A673 (cell line): ENCODE data around the gene RNASE8. TPM values are rescaled to one million over a fixed set of nuclear protein-coding genes. Genes with fewer than 3 reads are reported as not detected.

ENCODE experiments used
- BruUV-seq: library from RNA; stranded (reverse); fragments of 400-500 nt; replicated peaks from 2 replicates; lab custom pipeline; 2021; lab: Mats Ljungman, UMichigan
- CTCF ChIA-PET: fragments of 300-600 bp; sonication (Branson Sonifier 250); formaldehyde crosslinking; loops from one replicate; lab custom pipeline; 2022; ENCODE audit warnings: antibody characterized with exemption; lab: Charles Lee
- POLR2A ChIA-PET: fragments of 300-600 bp; sonication (Branson Sonifier 250); formaldehyde crosslinking; loops from one replicate; lab custom pipeline; 2022; ENCODE audit warnings: antibody characterized with exemption; ENCODE audit not compliant: low non-redundant PET; lab: Charles Lee
- DNase-seq: peaks from one replicate; pipeline ENCODE4 v3.0.0-alpha.2; 2015; ENCODE audit warnings: low spot score
- H3K27ac ChIP-seq: fragments of 200-600 bp; sonication (generic); 2 replicates; pipeline ENCODE4 v1.5.1; 2016; ENCODE audit warnings: mixed run types, low read depth, mild to moderate bottlenecking, mixed read lengths, antibody characterized with exemption, low read length; ENCODE audit not compliant: poor library complexity, severe bottlenecking
- H3K27me3 ChIP-seq: fragments of 200-600 bp; sonication (generic); replicated peaks from 2 replicates; pipeline ENCODE4 v1.6.1; 2017; ENCODE audit warnings: mixed run types, low read depth, mild to moderate bottlenecking, mixed read lengths, antibody characterized with exemption, low read length; ENCODE audit not compliant: insufficient read depth, poor library complexity
- H3K36me3 ChIP-seq: fragments of 200-600 bp; sonication (generic); 2 replicates; pipeline ENCODE4 v1.6.1; 2016; ENCODE audit warnings: mixed run types, mild to moderate bottlenecking, mixed read lengths, antibody characterized with exemption, low read length; ENCODE audit not compliant: insufficient read depth, poor library complexity, severe bottlenecking
- H3K4me1 ChIP-seq: fragments of 200-600 bp; sonication (generic); 2 replicates; pipeline ENCODE4 v1.6.1; 2017; ENCODE audit warnings: mixed run types, mild to moderate bottlenecking, mixed read lengths, antibody characterized with exemption, low read length; ENCODE audit not compliant: insufficient read depth, poor library complexity, severe bottlenecking
- H3K4me3 ChIP-seq: fragments of 200-600 bp; sonication (generic); 2 replicates; pipeline ENCODE4 v1.5.1; 2016; ENCODE audit warnings: low read depth, mixed run types, mild to moderate bottlenecking, mixed read lengths, low read length; ENCODE audit not compliant: poor library complexity, severe bottlenecking
- H3K9me3 ChIP-seq: fragments of 200-600 bp; sonication (generic); 2 replicates; pipeline ENCODE4 v1.6.1; 2016; ENCODE audit warnings: mixed run types, low read depth, mild to moderate bottlenecking, mixed read lengths, antibody characterized with exemption, low read length; ENCODE audit not compliant: poor library complexity, severe bottlenecking
- EZH2 ChIP-seq: fragments of 200-600 bp; sonication (generic); IDR thresholded peaks from 2 replicates; pipeline ENCODE4 v1.6.1; 2017; ENCODE audit warnings: borderline replicate concordance, low read depth, mild to moderate bottlenecking, mixed read lengths, antibody characterized with exemption, low read length; ENCODE audit not compliant: poor library complexity, severe bottlenecking
- intact Hi-C: fragments of 100-400 bp; cut with micrococcal nuclease; formaldehyde crosslinking; loops from one replicate; pipeline ENCODE4 v1.10.0; 2022; ENCODE audit not compliant: unreplicated experiment
- total RNA-seq: library from RNA; stranded (reverse); gene quantifications from 2 replicates; pipeline ENCODE4 v1.2.3, GENCODE V29; 2021
- TF ChIP-seq, protein P1 (sequence below): fragments of 300-800, 200-600 bp; sonication (generic); conservative IDR thresholded peaks from 2 replicates; pipeline ENCODE4 v1.5.1; 2017; ENCODE audit warnings: low read depth, mild to moderate bottlenecking, antibody characterized with exemption, low read length, moderate library complexity, mixed read lengths

The RNASE8 gene
- total RNA-seq, 1 experiment from 2014 or later: not detected

DNA sequence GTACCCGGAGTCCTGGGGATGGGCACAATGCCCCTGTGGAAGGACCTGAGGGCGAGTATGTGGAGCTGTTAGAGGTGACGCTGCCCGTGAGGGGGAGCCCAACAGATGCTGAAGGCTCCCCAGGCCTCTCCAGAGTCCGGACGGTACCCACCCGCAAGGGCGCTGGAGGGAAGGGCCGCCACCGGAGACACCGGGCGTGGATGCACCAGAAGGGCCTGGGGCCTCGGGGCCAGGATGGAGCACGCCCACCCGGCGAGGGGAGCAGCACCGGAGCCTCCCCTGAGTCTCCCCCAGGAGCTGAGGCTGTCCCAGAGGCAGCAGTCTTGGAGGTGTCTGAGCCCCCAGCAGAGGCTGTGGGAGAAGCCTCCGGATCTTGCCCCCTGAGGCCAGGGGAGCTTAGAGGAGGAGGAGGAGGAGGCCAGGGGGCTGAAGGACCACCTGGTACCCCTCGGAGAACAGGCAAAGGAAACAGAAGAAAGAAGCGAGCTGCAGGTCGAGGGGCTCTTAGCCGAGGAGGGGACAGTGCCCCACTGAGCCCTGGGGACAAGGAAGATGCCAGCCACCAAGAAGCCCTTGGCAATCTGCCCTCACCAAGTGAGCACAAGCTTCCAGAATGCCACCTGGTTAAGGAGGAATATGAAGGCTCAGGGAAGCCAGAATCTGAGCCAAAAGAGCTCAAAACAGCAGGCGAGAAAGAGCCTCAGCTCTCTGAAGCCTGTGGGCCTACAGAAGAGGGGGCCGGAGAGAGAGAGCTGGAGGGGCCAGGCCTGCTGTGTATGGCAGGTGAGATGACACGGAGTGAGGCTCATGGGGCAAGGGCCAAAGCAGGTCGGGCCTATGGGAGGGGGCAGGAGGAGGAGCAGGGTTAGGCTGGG is 17.0 kb downstream of the RNASE8 start:
- no peak for DNase-seq
- POLR2A ChIA-PET: no interaction called here
- CTCF ChIA-PET: interaction anchor here (1.1 kb wide), 1 partner anchor 19 kb away, joined by 5 read pairs; no protein-coding TSS in a partner anchor
- BruUV-seq: no TSS peak
- Histone ChIP-seq H3K4me1 (peaks cover 15% of the 10 kb centered on the region), H3K27ac (no peak overlapping the region), H3K36me3 (peaks cover 63% of the 10 kb centered on the region), H3K4me3 (no peak overlapping the region), H3K9me3 (no peaks in the 10 kb centered on the region), H3K27me3 (no peaks in the 10 kb centered on the region)
- intact Hi-C loops: no loop called here
- no peak for TF ChIP-seq EZH2
- TF ChIP-seq, protein P1, sequence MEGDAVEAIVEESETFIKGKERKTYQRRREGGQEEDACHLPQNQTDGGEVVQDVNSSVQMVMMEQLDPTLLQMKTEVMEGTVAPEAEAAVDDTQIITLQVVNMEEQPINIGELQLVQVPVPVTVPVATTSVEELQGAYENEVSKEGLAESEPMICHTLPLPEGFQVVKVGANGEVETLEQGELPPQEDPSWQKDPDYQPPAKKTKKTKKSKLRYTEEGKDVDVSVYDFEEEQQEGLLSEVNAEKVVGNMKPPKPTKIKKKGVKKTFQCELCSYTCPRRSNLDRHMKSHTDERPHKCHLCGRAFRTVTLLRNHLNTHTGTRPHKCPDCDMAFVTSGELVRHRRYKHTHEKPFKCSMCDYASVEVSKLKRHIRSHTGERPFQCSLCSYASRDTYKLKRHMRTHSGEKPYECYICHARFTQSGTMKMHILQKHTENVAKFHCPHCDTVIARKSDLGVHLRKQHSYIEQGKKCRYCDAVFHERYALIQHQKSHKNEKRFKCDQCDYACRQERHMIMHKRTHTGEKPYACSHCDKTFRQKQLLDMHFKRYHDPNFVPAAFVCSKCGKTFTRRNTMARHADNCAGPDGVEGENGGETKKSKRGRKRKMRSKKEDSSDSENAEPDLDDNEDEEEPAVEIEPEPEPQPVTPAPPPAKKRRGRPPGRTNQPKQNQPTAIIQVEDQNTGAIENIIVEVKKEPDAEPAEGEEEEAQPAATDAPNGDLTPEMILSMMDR: no peak

DNA sequence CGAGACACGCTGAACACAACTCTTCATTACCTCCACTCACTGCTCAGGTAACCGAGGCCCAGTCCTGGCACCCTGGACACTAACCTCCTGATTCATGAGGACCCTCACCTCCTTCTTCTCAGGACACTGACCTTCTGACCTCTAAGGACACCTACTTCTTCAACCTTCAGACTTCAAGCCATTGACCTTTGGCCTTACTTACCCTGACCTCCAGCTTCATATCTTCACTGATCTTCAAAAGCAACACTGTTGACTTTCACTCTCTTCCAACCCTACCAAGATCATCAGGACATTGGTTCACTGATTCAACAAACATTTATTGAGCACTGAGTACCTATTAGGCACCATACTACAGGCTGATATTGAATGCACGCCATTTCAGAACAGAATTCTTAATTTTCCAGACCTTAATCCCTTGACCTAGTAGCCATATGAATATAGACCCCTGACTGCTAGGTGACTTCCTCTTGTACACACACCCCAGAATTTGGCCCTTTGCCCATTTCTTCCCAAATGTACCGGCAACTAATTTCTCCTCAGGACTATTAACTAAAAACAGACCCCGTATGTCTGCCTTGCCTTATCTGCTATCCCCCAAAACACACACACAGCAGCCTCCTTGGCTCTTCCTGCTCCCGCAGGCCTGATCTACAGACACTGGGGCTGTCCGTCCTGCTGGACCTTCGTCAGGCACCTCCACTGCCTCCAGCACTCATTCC is 18.3 kb downstream of the RNASE8 start:
- Histone ChIP-seq H3K36me3 (peaks cover 72% of the 10 kb centered on the region), H3K27ac (no peak overlapping the region), H3K9me3 (no peaks in the 10 kb centered on the region), H3K27me3 (no peaks in the 10 kb centered on the region), H3K4me1 (peaks cover 14% of the 10 kb centered on the region), H3K4me3 (no peak overlapping the region)
- CTCF ChIA-PET: interaction anchor here (0.6 kb wide), 1 partner anchor 12 kb away, joined by 3 read pairs; no protein-coding TSS in a partner anchor
- DNase-seq: no peak
- no TSS peak for BruUV-seq
- intact Hi-C loops: no loop called here
- POLR2A ChIA-PET: no interaction called here
- TF ChIP-seq EZH2: no peak
- TF ChIP-seq, protein P1: no peak

DNA sequence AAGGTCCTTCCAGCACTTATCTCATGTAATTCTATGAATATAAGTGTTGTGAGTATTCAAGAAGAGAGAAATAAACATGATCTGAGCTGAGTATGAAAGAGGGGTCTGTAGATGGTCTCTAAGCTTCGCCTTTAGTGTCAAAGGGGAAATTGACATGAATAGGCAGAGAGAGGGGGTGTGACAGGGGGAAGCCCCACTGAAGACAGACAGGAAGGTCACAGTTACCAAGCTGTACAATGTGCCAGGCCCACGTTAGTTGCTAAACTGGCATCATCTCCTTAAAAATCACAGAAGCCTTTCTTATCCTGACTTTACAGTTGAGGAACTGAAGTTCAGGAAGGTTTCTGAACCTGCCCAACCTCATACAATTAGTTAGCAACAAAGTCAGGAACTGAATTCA is 20.1 kb downstream of the RNASE8 start:
- intact Hi-C loops: no loop called here
- H3K27me3 ChIP-seq: no peaks in the 10 kb centered on the region
- no peaks in the 10 kb centered on the region for H3K9me3 ChIP-seq
- no TSS peak for BruUV-seq
- H3K4me1 ChIP-seq: peaks cover 2% of the 10 kb centered on the region
- H3K27ac ChIP-seq: no peak overlapping the region
- H3K4me3 ChIP-seq: no peak overlapping the region
- no peak for TF ChIP-seq EZH2
- ChIA-PET POLR2A (no interaction called here), CTCF (no interaction called here)
- DNase-seq: no peak
- peaks cover 89% of the 10 kb centered on the region for H3K36me3 ChIP-seq
